ENCODE results near the gene ASMTL.
"Not testable (repeated sequence)": the region's sequence is repeated elsewhere in the genome, so short reads cannot be mapped to it uniquely, and the experiment has no call there.

Gene ASMTL, protein sequence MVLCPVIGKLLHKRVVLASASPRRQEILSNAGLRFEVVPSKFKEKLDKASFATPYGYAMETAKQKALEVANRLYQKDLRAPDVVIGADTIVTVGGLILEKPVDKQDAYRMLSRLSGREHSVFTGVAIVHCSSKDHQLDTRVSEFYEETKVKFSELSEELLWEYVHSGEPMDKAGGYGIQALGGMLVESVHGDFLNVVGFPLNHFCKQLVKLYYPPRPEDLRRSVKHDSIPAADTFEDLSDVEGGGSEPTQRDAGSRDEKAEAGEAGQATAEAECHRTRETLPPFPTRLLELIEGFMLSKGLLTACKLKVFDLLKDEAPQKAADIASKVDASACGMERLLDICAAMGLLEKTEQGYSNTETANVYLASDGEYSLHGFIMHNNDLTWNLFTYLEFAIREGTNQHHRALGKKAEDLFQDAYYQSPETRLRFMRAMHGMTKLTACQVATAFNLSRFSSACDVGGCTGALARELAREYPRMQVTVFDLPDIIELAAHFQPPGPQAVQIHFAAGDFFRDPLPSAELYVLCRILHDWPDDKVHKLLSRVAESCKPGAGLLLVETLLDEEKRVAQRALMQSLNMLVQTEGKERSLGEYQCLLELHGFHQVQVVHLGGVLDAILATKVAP

DNA sequence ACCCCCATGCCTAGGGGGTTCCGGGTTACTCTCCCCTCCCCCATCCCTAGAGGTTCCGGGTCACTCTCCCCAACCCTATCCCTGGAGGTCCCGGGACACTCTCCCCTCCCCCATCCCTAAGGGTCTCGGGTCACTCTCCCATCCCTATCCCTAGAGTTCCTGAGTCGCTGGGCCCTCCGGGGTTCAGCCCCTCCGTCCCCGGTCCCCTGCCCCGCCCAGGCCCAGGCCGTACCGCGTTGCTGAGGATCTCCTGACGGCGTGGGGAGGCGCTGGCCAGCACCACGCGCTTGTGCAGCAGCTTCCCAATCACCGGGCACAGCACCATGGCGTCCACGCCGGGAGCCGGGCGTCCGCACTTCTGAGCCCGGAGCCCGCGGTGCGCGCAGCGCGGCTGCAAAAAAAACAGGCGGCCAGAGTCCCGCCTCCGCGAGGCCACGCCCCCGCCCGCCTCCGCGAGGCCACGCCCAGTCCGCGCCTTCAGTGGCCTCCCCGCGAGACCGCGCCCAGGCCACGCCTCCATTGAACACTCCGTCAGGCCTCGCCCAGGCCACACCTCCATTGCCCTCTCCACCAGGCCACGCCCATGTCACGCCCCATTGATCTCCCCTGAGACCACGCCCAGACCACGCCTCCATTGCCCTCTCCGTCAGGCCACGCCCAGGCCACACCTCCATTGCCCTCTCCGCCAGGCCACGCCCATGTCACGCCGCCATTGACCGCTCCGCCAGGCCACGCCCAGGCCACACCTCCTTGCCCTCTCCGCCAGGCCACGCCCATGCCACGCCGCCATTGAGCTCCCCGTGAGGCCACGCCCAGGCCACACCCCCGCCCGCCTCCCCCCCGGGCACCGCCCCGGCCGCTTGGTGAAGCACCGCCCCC is at the start of gene ASMTL:
TSS of gene ASMTL (minus strand) at position 394 of the 879 bp plus-strand sequence. CDS start at position 325, 69 bp downstream.
- DNase-seq (ENCODE audit: low spot score) = peak; percentile 100

DNA sequence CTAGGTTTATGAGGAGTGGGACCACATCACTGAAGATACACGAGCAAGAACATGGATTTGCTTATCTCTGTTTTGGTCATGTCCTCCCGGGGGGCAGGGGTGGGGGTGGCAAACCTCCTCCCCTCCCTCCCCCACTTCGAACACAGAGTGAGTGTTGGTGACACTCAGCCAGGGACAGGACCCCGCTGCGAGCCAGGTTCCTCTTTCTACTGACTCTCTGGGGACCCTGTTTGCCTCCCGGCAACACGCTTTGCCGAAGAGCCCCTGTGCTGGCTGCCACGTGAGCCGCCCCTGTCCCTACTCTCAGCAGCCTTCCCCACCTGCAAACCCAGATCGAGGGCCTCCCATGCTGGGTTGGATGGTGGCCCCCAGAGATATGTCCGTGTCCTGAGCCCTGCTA is 49.5 kb upstream of the ASMTL start:
- DNase-seq (ENCODE audit: low spot score) = no peak

DNA sequence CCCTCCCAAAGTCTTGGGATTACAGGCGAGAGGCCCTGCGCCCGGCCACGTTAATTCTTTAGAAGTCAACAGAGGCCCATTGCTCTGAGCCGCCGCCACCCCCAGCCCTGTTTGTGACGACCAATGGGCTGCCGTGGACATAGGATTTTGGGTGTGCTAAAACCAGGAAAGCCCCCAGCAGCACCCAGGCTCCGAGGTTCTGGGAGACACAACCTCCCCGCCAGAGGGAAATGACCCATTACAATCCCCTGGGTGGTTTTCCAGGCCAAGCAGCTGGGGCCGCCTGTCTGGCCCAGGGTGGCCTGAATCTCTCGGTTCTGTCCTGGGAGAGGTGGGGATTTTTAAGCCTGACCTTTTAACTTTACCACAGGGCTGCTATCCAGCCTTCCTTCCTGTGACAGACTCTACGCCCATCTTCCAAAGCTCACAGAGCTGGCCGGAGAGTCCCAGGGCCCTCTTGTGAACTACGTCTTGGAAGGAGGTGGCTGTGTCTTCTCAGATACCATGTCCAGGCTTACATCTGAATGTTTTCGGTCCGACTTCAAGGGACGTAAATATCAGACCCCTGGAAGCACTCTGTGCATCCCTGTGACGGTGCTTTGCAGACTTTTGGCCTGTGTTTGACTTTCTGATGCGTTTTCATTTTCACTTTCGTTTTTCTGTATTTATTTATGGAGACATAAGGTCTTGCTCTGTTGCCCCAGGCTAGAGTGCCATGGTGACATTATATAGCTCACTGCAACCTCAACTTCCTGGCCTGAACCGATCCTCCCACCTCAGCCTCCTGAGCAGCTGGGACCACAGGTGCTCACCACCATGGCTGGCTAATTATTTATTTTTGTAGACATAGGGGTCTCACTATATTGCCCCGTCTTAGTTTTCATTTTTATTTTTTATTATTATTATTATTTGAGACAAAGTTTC is 48.3 kb upstream of the ASMTL start:
- DNase-seq (ENCODE audit: low spot score) = no peak

DNA sequence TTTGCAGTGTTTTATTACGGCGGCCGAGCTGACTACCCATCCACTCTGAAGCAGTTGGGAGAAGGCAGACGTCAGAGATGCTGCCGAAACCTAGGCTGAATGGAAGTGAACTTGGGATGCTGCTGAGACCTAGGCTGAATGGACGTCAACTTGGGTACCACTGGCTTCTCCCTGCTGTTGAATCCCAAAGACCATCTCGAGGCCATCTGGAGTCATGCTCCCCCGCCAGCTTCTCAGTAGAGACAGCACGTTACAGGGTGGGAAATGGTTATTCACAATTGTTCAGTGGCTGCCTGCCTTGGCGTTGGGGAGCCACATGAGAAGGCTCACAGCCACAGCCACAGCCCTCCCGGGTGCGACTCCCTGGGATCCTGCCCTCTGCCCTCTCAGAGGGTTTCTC is 43.4 kb upstream of the ASMTL start:
- no peak for DNase-seq (ENCODE audit: low spot score)

DNA sequence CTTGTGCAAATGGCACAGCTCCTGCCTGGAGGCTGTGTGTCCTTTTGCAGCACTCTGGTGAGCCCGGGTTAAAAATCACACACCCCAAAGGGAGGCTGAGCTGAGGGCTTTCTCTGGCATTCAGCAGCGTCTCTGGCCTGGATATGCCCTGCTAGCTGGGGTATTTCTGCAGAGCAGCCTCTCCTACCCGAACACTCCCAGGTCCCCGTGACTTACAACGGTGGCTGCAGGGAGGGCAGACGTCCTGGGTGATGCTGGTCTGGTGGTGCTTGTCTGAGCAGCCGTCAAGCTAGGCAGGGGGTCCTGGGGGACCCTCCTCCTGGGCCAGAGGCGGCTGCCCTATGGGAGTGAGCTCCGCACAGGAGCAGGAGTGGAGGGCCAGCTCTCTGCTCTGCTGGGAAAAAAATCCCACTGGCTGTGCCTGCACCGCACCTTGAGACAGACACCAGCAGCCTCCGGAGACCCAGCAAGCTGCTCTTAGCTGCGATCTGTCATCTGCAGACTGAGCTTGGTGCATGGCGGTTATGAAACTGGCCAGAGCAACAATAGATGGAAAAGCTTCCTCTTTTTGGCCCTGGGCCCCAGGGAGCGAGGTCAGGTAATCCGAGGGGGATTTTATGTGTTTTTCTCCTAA is 41.3 kb upstream of the ASMTL start:
- DNase-seq (ENCODE audit: low spot score) = no peak

DNA sequence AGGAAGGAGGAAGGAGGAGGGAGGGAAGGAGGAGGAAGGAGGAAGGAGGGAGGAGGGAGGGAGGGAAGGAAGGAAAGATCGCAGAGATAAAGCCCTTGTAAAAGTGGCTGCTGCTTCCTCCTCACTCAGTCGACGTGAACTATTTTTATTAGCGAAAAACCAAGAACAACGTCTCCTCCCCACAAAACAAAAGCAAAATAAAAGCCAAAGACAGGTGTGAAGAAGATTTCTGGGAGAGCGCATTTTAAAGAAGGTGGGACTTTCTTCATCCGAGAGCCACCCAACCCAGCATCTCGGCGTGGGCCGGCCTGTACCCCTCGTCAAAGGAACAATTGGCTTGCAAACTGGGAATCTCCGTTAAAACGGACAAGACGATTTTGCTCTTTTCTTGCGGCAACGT is 40.7 kb upstream of the ASMTL start:
- no peak for DNase-seq (ENCODE audit: low spot score)

DNA sequence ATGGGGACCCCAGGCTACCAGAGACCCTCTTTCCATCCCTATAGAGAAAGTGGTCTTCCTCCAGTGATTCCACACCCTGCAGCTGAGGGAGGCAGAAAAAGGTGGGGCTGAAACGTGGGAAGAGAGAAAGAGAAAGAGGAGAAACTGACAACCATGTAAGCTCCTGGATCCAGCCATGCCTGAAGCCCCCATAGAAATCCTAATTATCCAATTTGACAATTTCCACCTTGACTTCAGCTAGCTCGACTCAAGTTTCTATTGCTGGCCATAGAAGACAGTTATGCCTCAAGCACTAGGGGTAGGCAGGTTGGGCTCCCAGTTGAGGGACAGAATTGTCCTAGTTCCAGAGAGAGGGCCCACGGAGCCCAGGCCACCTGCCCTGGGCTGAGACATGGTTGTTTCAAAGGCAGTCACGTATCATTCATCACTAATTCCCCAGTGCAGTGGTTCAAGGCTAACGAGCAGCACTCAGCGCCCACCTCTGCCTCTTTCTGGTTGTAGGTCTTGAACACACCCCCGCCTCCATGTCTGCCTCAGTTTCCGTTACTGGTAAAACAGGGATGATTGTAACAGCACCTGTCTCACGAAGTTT is 39.8 kb upstream of the ASMTL start:
- no peak for DNase-seq (ENCODE audit: low spot score)

DNA sequence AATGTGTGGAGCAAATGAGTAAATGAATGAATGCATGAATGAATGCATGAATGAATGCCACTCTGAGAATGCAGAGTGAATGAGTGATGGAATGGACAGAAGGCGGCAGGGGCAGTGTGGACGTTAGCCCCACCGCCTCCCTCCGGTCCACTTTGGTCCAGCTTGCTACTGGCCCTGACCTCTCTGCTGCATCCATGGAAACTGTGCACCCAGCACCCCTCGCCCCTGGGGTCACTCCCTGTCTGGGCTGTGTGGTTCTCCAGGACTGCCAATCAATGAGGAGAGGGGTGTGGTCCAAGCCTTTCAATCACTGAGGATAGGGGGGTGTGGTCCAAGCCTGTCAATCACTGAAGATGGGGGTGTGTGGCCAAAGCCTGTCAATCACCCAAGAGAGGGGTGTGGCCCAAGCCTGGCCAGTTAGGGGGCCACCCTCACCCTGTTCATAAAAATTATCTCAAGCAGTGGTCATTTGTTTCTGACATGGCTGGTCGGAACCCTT is 39.2 kb upstream of the ASMTL start:
- no peak for DNase-seq (ENCODE audit: low spot score)

DNA sequence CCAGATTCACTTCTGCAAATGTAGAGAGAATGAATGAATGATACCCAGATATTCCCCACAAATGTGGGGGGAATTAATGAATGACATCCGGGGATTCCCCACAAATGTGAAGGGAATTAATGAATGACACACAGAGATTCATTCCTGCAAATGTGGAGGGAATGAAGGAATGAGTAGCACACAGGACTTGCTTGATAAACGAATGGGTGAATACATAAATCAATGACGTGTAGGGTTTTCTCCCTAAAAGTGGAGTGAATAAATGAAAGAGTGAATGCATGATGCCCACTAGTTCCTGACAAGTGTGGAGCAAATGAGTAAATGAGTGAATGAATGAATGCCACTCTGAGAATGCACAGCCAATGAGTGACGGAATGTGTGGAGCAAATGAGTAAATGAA is 38.5 kb upstream of the ASMTL start:
- not testable (repeated sequence) for DNase-seq (ENCODE audit: low spot score)

DNA sequence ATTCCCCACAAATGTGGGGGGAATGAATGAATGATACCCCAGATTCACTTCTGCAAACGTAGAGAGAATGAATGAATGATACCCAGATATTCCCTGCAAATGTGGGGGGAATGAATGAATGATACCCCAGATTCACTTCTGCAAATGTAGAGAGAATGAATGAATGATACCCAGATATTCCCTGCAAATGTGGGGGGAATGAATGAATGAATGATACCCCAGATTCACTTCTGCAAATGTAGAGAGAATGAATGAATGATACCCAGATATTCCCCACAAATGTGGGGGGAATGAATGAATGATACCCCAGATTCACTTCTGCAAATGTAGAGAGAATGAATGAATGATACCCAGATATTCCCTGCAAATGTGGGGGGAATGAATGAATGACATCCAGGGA is 38.0 kb upstream of the ASMTL start:
- DNase-seq (ENCODE audit: low spot score) = not testable (repeated sequence)

DNA sequence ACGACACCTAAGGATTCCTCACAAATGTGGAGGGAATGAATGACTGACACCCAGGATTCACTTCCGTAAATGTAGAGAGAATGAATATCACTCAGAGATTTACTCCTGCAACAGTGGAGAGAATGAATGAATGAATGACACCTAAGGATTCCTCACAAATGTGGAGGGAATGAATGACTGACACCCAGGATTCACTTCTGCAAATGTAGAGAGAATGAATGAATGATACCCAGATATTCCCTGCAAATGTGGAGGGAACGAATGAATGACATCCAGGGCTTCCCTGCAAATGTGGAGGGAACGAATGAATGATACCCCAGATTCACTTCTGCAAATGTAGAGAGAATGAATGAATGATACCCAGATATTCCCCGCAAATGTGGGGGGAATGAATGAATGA is 36.6 kb upstream of the ASMTL start:
- DNase-seq (ENCODE audit: low spot score) = not testable (repeated sequence)

DNA sequence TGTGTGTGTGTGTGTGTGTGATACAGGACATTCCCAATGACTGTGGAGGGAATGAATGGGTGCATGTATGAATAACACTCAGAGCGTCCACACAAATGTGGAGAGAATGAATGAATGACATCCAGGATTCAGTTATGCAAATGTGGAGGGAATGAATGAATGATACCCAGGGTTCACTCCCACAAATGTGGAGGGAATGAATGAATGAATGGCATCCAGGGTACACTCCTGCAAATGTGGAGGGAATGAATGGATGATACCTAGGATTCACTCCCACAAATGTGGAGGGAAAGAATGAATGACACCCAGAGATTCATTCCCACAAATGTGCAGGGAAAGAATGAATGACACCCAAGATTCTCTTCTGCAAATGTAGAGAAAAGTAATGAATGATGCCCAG is 36.0 kb upstream of the ASMTL start:
- no peak for DNase-seq (ENCODE audit: low spot score)

DNA sequence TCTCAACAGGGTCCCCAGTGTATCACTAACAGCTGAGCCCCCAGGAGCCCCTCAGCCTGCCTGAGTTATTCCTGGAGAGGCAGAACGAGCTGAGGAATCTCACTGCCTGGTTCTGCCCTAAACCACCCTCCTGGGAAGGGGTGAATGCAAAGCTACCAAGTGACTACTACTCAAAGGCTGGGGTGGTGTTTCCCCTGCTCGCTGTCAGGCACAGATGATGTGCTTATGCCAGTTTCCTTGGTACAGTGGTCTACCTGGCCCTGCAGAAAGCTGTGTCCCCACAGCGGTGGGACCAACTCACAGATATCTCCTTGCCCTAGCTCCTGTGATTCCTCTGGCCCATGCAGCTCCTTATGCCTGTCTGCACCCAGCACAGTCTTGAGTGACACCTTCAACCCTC is 35.4 kb upstream of the ASMTL start:
- no peak for DNase-seq (ENCODE audit: low spot score)

DNA sequence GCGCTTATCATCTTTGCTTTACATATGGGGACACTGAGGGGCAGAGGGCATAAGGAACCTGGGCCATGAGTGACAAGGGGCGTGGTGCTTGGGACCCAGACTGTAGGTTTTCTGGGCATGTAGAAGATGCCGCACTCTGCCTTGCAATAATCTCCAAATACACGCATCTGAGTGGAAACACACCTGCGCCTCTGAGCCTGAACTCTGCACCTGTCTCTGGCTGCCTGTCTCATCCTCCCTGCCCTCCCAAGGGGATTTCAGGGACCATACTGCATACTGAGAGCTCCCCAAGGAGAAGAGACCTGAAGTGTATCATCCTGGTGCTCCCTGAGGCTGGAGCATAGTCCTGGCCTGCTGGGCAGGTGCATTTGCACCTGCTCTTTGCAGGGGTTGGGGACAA is 34.7 kb upstream of the ASMTL start:
- DNase-seq (ENCODE audit: low spot score) = no peak

DNA sequence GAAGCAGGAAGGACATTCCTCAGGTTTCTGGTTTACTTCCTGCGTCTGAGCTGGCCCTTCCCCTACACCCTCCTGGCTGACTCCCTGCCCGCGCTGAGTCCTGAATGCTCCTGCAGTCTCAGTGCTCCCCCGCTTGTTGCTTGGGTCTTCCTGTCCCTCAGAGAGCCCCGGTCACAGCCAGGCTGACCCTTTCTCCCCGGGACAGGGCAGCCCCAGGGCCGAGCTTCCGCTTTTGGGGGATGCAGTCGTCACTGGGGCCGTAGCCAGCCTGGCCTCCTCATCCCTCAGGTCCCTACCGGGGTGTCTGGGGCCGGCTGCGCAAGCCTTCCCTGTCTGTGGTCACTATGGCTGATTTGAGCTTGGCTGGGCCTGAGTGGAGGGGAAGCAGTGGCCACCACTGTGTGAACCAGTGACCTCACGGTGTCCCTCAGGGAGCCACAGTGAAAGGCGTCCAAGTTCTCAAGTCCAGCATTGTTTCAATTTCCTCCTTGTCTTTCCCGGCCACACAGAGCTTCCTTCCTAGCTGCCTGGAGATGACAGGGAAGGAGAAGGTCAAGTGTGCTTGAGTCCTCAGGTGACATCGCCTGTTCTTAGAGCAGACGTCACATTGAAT is 34.1 kb upstream of the ASMTL start:
- peak; percentile 20 for DNase-seq (ENCODE audit: low spot score)

DNA sequence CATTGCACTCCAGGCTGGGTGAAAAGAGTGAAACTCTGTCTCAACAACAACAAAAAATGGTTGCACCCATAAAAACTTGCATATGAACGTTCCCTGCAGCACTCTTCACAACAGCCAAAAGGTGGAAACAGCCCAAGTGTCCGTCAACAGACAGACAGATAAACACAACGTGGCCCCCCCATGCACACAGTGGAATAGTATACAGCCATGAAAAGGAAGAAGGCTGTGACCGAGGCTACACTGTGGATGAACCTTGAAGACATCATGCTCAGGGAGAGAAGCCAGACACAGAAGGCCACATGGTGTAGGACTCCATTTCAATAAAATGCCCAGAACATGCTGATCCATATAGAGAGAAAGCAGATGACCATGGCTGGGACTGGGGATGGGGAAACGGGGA is 33.5 kb upstream of the ASMTL start:
- no peak for DNase-seq (ENCODE audit: low spot score)

DNA sequence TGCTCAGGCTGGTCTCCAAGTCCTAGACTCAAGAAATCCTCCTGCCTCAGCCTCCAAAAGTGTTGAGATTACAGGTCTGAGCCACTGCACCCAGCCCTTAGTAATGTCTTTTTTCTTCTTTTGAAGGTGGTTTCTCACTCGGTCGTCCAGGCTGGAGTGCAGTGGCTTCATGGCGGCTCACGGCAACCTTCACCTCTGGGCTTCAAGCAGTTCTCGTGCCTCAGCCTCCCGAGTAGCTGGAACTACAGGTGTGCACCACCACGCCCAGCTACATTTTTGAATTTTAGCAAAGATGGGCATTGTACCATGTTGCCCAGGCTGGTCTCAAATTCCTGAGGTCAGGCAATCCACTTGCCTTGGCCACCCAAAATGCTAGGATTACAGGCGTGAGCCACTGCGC is 32.3 kb upstream of the ASMTL start:
- no peak for DNase-seq (ENCODE audit: low spot score)

DNA sequence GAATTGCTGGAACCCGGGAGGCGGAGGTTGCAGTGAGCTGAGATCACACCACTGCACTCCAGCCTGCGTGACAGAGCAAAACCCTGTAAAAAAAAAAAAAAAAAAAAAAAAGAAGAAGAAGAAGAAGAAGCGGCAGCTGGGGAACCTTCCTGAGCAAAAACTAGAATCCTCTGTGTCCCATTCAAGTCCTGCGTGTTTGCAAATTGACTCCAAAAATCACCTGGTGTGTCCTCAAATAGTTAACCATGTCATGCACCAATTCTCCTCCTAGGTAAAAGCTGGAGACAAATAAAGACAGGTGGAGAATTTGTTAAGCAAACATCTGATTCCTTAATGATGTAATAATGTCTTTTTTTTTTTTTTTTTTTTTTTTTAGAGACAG is 31.9 kb upstream of the ASMTL start:
- no peak for DNase-seq (ENCODE audit: low spot score)

DNA sequence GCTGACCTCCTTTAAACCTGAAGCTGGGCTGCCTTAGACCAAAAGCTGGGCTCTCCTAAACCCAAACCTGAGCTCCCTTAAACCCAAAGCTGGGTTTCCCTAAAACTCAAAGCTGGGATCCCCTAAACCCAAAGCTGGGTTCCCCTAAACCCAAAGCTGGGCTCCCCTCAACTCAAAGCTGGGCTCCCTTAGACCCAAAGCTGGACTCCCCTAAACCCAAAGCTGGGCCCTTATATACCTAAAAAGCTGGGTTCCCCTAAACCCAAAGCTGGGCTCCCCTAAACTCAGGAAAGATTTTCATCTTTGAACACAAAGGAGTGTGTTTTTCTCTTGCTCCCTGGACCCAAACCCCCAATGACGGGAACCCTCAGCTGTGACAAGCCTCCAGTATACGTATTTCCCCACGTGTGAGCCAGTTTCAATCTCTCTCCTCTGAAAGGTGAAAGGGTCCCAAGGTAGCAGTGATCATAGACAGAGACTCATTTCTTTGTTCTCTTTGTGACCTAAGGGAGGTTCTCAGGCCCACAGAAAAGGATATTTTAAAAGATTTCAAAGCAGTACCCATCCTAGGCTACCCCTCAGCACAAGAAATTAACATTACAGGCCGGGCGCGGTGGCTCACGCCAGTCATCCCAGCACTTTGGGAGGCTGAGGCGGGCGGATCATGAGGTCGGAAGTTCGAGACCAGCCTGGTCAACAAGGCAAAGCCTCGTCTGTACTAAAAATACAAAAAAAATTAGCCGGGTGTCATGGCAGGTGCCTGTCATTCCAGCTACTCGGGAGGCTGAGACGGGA is 31.3 kb upstream of the ASMTL start:
- DNase-seq (ENCODE audit: low spot score) = no peak

Measured in putamen (tissue), 1 donor.